Measurements from ENCODE around the gene LETMD1. TPM values are rescaled to one million over a fixed set of nuclear protein-coding genes. Genes with fewer than 3 reads are reported as not detected.

The LETMD1 gene, protein sequence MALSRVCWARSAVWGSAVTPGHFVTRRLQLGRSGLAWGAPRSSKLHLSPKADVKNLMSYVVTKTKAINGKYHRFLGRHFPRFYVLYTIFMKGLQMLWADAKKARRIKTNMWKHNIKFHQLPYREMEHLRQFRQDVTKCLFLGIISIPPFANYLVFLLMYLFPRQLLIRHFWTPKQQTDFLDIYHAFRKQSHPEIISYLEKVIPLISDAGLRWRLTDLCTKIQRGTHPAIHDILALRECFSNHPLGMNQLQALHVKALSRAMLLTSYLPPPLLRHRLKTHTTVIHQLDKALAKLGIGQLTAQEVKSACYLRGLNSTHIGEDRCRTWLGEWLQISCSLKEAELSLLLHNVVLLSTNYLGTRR
- total RNA-seq: 10 to 100 TPM; 63.6 to 92.0 (median 82.1) TPM

DNA sequence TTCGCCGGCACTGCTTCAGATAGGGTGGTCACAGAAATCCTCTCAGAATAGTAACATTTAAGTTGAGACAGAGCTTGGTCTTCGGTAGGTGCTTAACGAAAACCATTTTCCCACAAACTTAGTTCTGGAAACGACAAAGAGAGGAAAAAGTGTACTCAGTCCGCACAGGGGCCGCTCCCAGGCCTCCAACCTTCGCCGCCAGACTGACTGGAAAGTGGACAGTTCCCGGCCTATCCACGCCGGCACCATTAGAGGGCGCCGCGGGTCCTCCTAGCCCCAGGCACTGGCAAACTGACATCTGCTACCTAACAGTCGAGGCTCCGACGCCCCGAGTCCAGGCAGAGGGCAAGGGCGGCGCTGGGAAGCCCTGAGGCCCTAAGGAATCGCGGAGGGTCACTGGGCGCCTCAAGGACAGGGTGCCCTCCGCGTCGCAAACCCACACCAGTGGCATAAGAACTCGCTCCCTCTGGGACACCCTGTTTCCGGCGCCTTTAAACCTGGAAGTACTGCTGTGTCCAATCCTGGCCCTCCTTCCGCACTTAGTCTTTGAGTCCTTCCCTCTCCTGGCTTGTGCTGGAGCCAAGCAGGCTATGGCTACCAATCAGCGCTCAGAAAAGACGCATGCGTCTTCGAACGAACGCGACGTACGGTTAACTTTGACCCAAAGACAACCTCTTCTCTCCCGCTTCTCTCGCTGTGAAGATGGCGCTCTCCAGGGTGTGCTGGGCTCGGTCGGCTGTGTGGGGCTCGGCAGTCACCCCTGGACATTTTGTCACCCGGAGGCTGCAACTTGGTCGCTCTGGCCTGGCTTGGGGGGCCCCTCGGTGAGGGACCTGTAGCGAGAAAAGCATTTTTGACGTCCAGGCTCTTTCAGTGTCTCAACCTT lies at the start of gene LETMD1:
Gene LETMD1 (plus strand): TSS at position 673 of the 886 bp plus-strand sequence. CDS start 30 bp downstream, at position 703.
- TF ChIP-seq POLR2AphosphoS5 (IDR thresholded peaks at IDR 0.05) (peak; percentile 86 to 95 (median 87)), POLR2A (IDR thresholded peaks at IDR 0.05) (peak; percentile 30)
- TF ChIP-seq, protein P1, sequence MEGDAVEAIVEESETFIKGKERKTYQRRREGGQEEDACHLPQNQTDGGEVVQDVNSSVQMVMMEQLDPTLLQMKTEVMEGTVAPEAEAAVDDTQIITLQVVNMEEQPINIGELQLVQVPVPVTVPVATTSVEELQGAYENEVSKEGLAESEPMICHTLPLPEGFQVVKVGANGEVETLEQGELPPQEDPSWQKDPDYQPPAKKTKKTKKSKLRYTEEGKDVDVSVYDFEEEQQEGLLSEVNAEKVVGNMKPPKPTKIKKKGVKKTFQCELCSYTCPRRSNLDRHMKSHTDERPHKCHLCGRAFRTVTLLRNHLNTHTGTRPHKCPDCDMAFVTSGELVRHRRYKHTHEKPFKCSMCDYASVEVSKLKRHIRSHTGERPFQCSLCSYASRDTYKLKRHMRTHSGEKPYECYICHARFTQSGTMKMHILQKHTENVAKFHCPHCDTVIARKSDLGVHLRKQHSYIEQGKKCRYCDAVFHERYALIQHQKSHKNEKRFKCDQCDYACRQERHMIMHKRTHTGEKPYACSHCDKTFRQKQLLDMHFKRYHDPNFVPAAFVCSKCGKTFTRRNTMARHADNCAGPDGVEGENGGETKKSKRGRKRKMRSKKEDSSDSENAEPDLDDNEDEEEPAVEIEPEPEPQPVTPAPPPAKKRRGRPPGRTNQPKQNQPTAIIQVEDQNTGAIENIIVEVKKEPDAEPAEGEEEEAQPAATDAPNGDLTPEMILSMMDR (IDR thresholded peaks at IDR 0.05): peak; percentile 75 to 94 (median 94)
- intact Hi-C loops (cut with DNase I; ENCODE audit: low total_unique reads): no loop called here
- H3K9me3 ChIP-seq: no peaks in the 10 kb centered on the region
- peaks cover 5 to 8% of the 10 kb centered on the region in 2 donors for H3K4me1 ChIP-seq
- no peaks in the 10 kb centered on the region for H3K36me3 ChIP-seq
- DNase-seq (ENCODE audit: low spot score in 2 of 2): peak; percentile 90 to 96
- peak within 1 kb of the TSS; percentile 69 to 85 (median 73) for H3K4me3 ChIP-seq
- H3K27me3 ChIP-seq: no peaks in the 10 kb centered on the region
- H3K27ac ChIP-seq: peak within 1 kb of the TSS; percentile 95 to 96

DNA sequence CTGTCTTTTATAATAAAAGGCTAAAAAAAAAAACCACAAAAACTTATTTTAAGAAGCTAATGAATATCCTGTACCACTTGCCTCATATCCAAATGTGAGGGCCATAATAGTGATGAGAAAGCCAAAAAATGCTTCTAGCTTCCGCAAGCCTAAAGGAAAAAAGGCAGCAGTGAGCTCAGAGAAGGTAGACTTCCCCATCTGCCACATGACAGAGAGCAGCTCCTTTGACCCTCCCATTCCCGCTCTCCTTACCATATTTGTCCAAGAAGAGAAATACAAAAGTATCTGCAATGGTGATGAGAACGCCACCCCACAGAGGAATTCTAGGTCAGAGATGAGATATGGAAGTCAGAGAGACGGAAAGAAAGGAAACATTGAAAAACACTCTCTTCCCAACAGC lies 49.0 kb upstream of the LETMD1 start:
- Histone ChIP-seq H3K9me3 (no peaks in the 10 kb centered on the region), H3K27ac (no peak overlapping the region), H3K36me3 (no peaks in the 10 kb centered on the region), H3K4me1 (no peaks in the 10 kb centered on the region), H3K4me3 (no peak overlapping the region), H3K27me3 (no peaks in the 10 kb centered on the region)
- TF ChIP-seq POLR2AphosphoS5 (IDR thresholded peaks at IDR 0.05) (no peak), POLR2A (IDR thresholded peaks at IDR 0.05) (no peak)
- TF ChIP-seq, protein P1 (IDR thresholded peaks at IDR 0.05): no peak
- no peak for DNase-seq (ENCODE audit: low spot score in 2 of 2)
- intact Hi-C loops (cut with DNase I; ENCODE audit: low total_unique reads): no loop called here

DNA sequence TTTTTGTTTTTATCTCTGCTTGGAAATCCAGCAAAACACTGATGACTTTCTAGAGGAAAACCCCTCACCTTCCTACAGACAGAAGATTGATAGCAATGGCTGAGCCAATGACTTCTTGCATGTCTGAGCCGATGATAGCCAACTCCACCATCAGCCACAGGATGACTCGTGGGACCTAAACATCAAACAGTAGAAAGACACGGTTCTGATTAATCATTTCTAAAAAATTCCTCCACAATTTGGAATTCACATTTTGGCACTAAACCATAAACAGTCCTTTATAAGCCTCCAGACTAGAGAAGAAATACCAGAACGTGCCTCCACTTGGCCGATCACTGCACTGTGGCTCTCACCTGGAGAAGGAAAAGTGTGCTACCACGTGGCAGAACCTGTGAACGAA lies 47.9 kb upstream of the LETMD1 start:
- TF ChIP-seq POLR2AphosphoS5 (IDR thresholded peaks at IDR 0.05) (no peak), POLR2A (IDR thresholded peaks at IDR 0.05) (no peak)
- TF ChIP-seq, protein P1 (IDR thresholded peaks at IDR 0.05): no peak
- Histone ChIP-seq H3K27ac (no peak overlapping the region), H3K4me1 (no peaks in the 10 kb centered on the region), H3K9me3 (no peaks in the 10 kb centered on the region), H3K27me3 (no peaks in the 10 kb centered on the region), H3K4me3 (no peak overlapping the region), H3K36me3 (no peaks in the 10 kb centered on the region)
- intact Hi-C loops (cut with DNase I; ENCODE audit: low total_unique reads): no loop called here
- DNase-seq (ENCODE audit: low spot score in 2 of 2): no peak

DNA sequence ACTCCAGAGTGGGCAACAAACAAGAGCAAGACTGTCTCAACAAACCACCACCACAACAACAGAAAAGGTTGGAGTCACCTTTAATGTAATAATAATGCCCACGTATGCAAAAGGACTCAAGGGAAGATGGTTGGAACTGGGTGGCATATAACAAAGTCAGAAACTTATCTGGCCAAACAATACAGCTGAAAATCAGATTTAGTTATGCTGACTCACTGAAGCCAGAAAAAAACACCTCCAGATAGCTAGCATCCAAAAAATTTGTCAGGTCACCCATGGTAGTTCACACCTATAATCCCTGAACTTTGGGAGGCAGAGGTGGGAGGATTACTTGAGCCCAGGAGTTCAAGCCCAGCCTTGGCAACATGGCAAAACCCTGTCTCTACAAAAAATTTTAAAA lies 46.3 kb upstream of the LETMD1 start:
- H3K9me3 ChIP-seq: no peaks in the 10 kb centered on the region
- H3K27me3 ChIP-seq: no peaks in the 10 kb centered on the region
- H3K36me3 ChIP-seq: no peaks in the 10 kb centered on the region
- no peak overlapping the region for H3K27ac ChIP-seq
- no peak overlapping the region for H3K4me3 ChIP-seq
- DNase-seq (ENCODE audit: low spot score in 2 of 2): no peak
- intact Hi-C loops (cut with DNase I; ENCODE audit: low total_unique reads): no loop called here
- H3K4me1 ChIP-seq: no peaks in the 10 kb centered on the region
- TF ChIP-seq POLR2AphosphoS5 (IDR thresholded peaks at IDR 0.05) (no peak), POLR2A (IDR thresholded peaks at IDR 0.05) (no peak)

DNA sequence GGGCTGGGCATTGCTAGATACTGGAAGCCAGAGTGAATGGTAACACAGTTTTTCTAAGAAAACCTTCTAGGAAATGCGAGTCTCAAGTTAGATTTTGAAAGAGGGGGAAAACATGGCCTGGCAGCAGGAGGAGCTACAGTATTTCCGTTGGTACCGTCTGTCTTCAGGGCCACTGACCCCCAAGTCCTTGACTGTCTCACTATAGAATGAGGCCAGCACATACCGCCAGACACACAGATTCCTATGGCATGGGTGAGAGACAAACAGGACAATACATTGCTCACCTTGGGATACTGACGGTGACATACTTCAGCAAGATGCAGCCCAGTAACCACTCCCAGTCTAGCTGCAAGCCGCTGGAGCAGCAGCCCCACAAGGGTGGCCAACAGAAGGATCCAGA lies 43.6 kb upstream of the LETMD1 start:
- no peaks in the 10 kb centered on the region for H3K4me1 ChIP-seq
- intact Hi-C loops (cut with DNase I; ENCODE audit: low total_unique reads): no loop called here
- H3K36me3 ChIP-seq: no peaks in the 10 kb centered on the region
- no peaks in the 10 kb centered on the region for H3K27me3 ChIP-seq
- H3K4me3 ChIP-seq: no peak overlapping the region
- H3K9me3 ChIP-seq: no peaks in the 10 kb centered on the region
- TF ChIP-seq POLR2AphosphoS5 (IDR thresholded peaks at IDR 0.05): no peak
- TF ChIP-seq, protein P1 (IDR thresholded peaks at IDR 0.05): no peak
- no peak for TF ChIP-seq POLR2A (IDR thresholded peaks at IDR 0.05)
- no peak for DNase-seq (ENCODE audit: low spot score in 2 of 2)
- H3K27ac ChIP-seq: peak overlapping the region; percentile 61 to 74
